ENCODE measurements around the gene OR52I1. TPM values are rescaled to one million over a fixed set of nuclear protein-coding genes. Genes with fewer than 3 reads are reported as not detected.

The OR52I1 gene
- total and polyA plus RNA-seq, 10 of the 15 experiments (the other 5 are each of a cell fraction or from before 2014, with no cell fraction given) = not detected

GRCh38 chr11:4576880-4577279, 17.0 kb upstream of the OR52I1 start:
- SMC1A ChIA-PET (ENCODE audit: uncharacterized antibody, unreplicated experiment) = no interaction called here

More at GRCh38 chr11:4576880-4577279, 17.0 kb upstream of the OR52I1 start:
- intact Hi-C loops (cut with micrococcal nuclease; ENCODE audit: unreplicated experiment) = no loop called here
- Histone ChIP-seq H3K27ac (ENCODE audit: control insufficient read depth, insufficient read depth) (no peak overlapping the region), H3K4me1 (ENCODE audit: control insufficient read depth, insufficient read depth, low read length) (no peaks in the 10 kb centered on the region), H3K4me2 (ENCODE audit: control insufficient read depth, insufficient read depth) (no peak overlapping the region), H3K27me3 (replicated peaks in 1 of 2; ENCODE audit: control insufficient read depth in 2 of 2, insufficient read depth in 2 of 2, low read length in 1 of 2) (no peaks in the 10 kb centered on the region; a peak in 1 of 4 replicates), H3K36me3 (ENCODE audit: control insufficient read depth in 2 of 2, insufficient read depth in 2 of 2, low read length in 1 of 2) (no peaks in the 10 kb centered on the region), H2AFZ (ENCODE audit: control insufficient read depth, low read depth, low read length) (no peak overlapping the region), H3K79me2 (ENCODE audit: control insufficient read depth, insufficient read depth, low read length) (no peaks in the 10 kb centered on the region), H3K9me3 (replicated peaks; ENCODE audit: control insufficient read depth, insufficient read depth, low read length) (no peaks in the 10 kb centered on the region), H3K4me3 (no peak overlapping the region), H4K20me1 (ENCODE audit: control insufficient read depth, insufficient read depth) (no peaks in the 10 kb centered on the region), H3K9ac (ENCODE audit: control insufficient read depth, insufficient read depth, low read length) (no peak overlapping the region)
- FAIRE-seq (no peak), ATAC-seq (no peak), DNase-seq (ENCODE audit: low read depth, low spot score) (no peak)
- TF ChIP-seq TCF7 (IDR thresholded peaks at IDR 0.05; ENCODE audit: borderline replicate concordance) = no peak
- TF ChIP-seq ESRRA (IDR thresholded peaks at IDR 0.05; ENCODE audit: low read length) = no peak
- TF ChIP-seq CBFB (IDR thresholded peaks at IDR 0.05; ENCODE audit: low read depth) = no peak
- TF ChIP-seq MLLT1 (IDR thresholded peaks at IDR 0.05) = no peak
- no peak for TF ChIP-seq PAX8 (IDR thresholded peaks at IDR 0.05)
- TF ChIP-seq ETV6 (conservative IDR thresholded peaks at IDR 0.05 in 1 of 2, IDR thresholded peaks at IDR 0.05 in 1 of 2; ENCODE audit: borderline replicate concordance in 1 of 2, low read depth in 1 of 2) = no peak
- TF ChIP-seq SKIL (IDR thresholded peaks at IDR 0.05; ENCODE audit: low read depth, poor library complexity, severe bottlenecking) = no peak
- TF ChIP-seq HSF1 (IDR thresholded peaks at IDR 0.05; ENCODE audit: low read depth, low read length) = no peak
- TF ChIP-seq STAT1 (conservative IDR thresholded peaks at IDR 0.05) = no peak
- TF ChIP-seq BMI1 (IDR thresholded peaks at IDR 0.05; ENCODE audit: borderline replicate concordance) = no peak
- no peak for TF ChIP-seq CHD4 (IDR thresholded peaks at IDR 0.05)
- TF ChIP-seq PKNOX1 (IDR thresholded peaks at IDR 0.05) = no peak
- no peak for TF ChIP-seq MYB (IDR thresholded peaks at IDR 0.05; ENCODE audit: borderline replicate concordance, low read depth, low read length)
- no TSS peak for BruUV-seq (replicated peaks)
- ChIA-PET CTCF (no interaction called here), RAD21 (ENCODE audit: unreplicated experiment) (no interaction called here), POLR2A (no interaction called here)
- 17% methylated on average over 3 of the region's 3 CpGs for WGBS (ENCODE audit: insufficient coverage, insufficient replicate concordance, low lambda C conversion rate, missing lambda C conversion rate)
- in situ Hi-C loops (cut with MboI) = no loop called here

All from GM12878 (cell line).